Measurements from ENCODE around the gene GTF3C5.

- TF ChIP-seq EZH2 (IDR thresholded peaks at IDR 0.05) (no peak), POLR2AphosphoS5 (IDR thresholded peaks at IDR 0.05; ENCODE audit: borderline replicate concordance, low read depth, low read length) (no peak)
These were observed 76.5 kb downstream of the GTF3C5 start for GRCh38 chr9:133107245-133107722.
